Muscle of leg (tissue), 16 donors: ENCODE data around the gene BCR. TPM values are rescaled to one million over a fixed set of nuclear protein-coding genes. Genes with fewer than 3 reads are reported as not detected.
"Not testable (repeated sequence)": the region's sequence is repeated elsewhere in the genome, so short reads cannot be mapped to it uniquely, and the experiment has no call there.

Experiments
- DNase-seq: peaks from one replicate; pipeline ENCODE4 v3.0.0; 2013
- H3K27ac ChIP-seq: one replicate; pipeline ENCODE4 v1.5.1; 2013; ENCODE audit warnings: mild to moderate bottlenecking, low read length, control low read depth
- H3K27me3 ChIP-seq: one replicate; pipeline ENCODE4 v1.6.1; 2013; ENCODE audit warnings: low read length; ENCODE audit not compliant: control insufficient read depth, insufficient read depth
- H3K36me3 ChIP-seq: one replicate; pipeline ENCODE4 v1.6.1; 2013; ENCODE audit warnings: low read length; ENCODE audit not compliant: control insufficient read depth, insufficient read depth
- H3K4me1 ChIP-seq: one replicate; pipeline ENCODE4 v1.6.1; 2013; ENCODE audit warnings: low read length; ENCODE audit not compliant: control insufficient read depth, insufficient read depth
- H3K4me3 ChIP-seq: one replicate; pipeline ENCODE4 v1.5.1; 2013; ENCODE audit warnings: low read length, control low read depth
- H3K9me3 ChIP-seq: replicated peaks from 2 replicates; pipeline ENCODE4 v1.6.1; 2013; ENCODE audit warnings: low read depth, low read length; ENCODE audit not compliant: control insufficient read depth
- WGBS: methylation state at CpG from one replicate; pipeline ENCODE4 v1.1.5; 2013; ENCODE audit warnings: missing lambda C conversion rate; ENCODE audit not compliant: insufficient coverage; 5-methylcytosine and 5-hydroxymethylcytosine counted together
- long read RNA-seq, 11 donors: transcript quantifications; one replicate each; lab custom pipeline, GENCODE V29; 2026
- polyA plus RNA-seq, 8 donors: library from polyadenylated mRNA; unstranded; fragments of 120-200 nt; gene quantifications; one replicate each; pipeline versions ENCODE4 v1.2.1 to v1.2.3, GENCODE V29; 2013; ENCODE audit warnings: inconsistent platforms in 1 of 8, low replicate concordance in 1 of 8; ENCODE audit not compliant: insufficient read length in 8 of 8, insufficient read depth in 1 of 8
- total RNA-seq: library from RNA; stranded (reverse); fragments of 120-200 nt; gene quantifications from one replicate; pipeline ENCODE4 v1.2.4, GENCODE V29; 2013

Gene BCR
- total RNA-seq (12.7 TPM), polyA plus RNA-seq (10 to 100 TPM; 14.6 to 27.0 (median 18.9) TPM)
- long read RNA-seq, donor 1: 0 reads
- long read RNA-seq, donor 2: 0 reads
- long read RNA-seq, donor 3: 0 reads
- long read RNA-seq, donor 4: 0 reads
- long read RNA-seq, donor 5, full-length matches to known transcripts: 1 of 1 reads
- long read RNA-seq, donor 5, partial matches to known transcripts: 0 of 1 reads
- long read RNA-seq, donor 5, other reads (novel, unspliced or antisense): 0 of 1 reads
- long read RNA-seq, donor 6: 0 reads
- long read RNA-seq, donor 7: 0 reads
- long read RNA-seq, donor 8: 0 reads
- long read RNA-seq, donor 9: 0 reads
- long read RNA-seq, donor 10, full-length matches to known transcripts: 1 of 1 reads
- long read RNA-seq, donor 10, partial matches to known transcripts: 0 of 1 reads
- long read RNA-seq, donor 10, other reads (novel, unspliced or antisense): 0 of 1 reads
- long read RNA-seq, donor 11: 0 reads

DNA sequence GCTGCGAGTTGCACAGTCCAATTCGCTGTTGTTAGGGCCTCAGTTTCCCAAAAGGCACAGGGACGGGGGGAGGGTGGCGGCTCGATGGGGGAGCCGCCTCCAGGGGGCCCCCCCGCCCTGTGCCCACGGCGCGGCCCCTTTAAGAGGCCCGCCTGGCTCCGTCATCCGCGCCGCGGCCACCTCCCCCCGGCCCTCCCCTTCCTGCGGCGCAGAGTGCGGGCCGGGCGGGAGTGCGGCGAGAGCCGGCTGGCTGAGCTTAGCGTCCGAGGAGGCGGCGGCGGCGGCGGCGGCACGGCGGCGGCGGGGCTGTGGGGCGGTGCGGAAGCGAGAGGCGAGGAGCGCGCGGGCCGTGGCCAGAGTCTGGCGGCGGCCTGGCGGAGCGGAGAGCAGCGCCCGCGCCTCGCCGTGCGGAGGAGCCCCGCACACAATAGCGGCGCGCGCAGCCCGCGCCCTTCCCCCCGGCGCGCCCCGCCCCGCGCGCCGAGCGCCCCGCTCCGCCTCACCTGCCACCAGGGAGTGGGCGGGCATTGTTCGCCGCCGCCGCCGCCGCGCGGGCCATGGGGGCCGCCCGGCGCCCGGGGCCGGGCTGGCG, at the start of gene BCR:
TSS of gene BCR (plus strand) at position 209 of the 592 bp plus-strand sequence. CDS start 452 bp downstream, outside the sequence.
- Histone ChIP-seq H3K27me3 (peaks cover 55% of the 10 kb centered on the region), H3K4me1 (peaks cover 56% of the 10 kb centered on the region), H3K4me3 (peak within 1 kb of the TSS; percentile 54), H3K27ac (no peak within 1 kb of the TSS), H3K9me3 (peaks cover 19% of the 10 kb centered on the region), H3K36me3 (no peaks in the 10 kb centered on the region)
- DNase-seq: peak; percentile 87
- WGBS: under 1% methylated on average over 82 of the region's 88 CpGs

DNA sequence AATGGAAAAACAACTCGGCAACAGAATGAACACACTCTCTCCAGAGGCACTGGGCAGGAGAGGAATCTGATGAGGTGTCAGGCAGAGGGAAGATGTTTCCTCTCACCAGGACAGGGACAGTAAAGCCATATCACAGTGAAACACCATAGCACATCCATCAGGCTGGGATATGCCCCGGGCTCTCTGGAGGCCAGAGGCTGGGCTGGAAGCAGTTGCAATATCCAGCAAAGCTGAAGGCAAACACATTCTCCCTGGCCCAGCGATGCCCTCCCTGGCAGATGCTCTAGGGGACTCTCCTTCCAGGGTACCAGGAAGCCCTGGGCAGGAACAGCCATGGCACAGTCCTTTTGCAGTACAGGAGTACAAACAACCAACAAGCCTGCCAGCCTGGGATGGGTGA, 49.6 kb upstream of the BCR start:
- Histone ChIP-seq H3K4me3 (no peak overlapping the region), H3K27me3 (no peaks in the 10 kb centered on the region), H3K27ac (no peak overlapping the region), H3K9me3 (no peaks in the 10 kb centered on the region), H3K36me3 (no peaks in the 10 kb centered on the region), H3K4me1 (peaks cover 14% of the 10 kb centered on the region)
- 47% methylated on average over 2 of the region's 3 CpGs for WGBS
- no peak for DNase-seq

DNA sequence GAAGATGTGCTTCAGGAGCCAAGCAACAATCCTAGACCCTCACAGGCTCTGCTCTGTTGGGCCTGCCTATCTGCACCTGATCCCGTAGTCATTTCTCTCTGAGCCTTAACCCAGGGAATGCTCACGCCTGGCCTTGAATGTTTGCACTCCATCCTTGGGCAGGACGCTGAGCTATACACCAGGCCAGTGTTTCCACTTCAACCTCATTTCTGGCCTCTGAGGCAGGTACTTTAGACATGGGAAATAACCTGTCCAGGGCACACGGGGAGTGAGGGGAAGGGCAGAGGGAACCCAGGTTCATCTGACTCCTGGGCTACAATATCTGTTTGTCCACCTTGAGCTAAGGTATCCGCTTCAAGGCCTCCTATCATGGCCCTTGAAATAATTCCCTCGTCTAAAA, 48.4 kb upstream of the BCR start:
- H3K36me3 ChIP-seq: no peaks in the 10 kb centered on the region
- 65% methylated on average over 5 of the region's 6 CpGs for WGBS
- no peak for DNase-seq
- H3K27ac ChIP-seq: no peak overlapping the region
- H3K4me3 ChIP-seq: no peak overlapping the region
- no peaks in the 10 kb centered on the region for H3K9me3 ChIP-seq
- peaks cover 14% of the 10 kb centered on the region for H3K4me1 ChIP-seq
- H3K27me3 ChIP-seq: no peaks in the 10 kb centered on the region

DNA sequence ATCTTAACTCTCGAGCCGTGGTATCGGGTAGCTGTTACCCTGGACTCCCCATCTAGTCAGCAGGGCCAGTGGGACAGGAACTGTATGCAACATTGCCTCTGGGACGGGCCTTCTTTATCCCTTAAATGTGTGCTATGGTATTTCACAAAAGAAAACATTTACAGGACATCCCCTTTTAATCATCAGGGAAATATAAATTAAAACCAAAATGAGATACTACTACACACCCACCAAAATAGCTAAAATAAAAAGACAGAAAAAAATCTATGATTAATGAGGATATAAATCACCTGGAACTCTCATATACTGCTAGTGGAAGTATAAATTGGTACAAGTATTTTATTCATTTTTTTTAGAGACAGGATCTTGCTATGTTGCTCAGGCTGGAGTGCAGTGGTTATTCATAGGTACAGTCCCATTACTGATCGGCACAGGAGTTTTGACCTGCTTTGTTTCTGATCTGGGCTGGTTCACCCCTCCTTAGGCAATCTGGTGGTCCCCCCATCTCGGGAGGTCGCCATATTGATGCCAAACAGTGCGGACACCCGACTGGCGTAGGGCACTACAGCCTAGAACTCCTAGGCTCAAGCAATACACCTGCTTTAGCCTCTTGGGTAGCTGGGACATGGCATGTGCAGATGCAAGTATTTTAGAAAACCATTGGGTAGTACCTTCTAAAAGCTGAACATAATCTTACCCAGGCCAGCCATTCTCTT, 47.8 kb upstream of the BCR start:
- no peaks in the 10 kb centered on the region for H3K9me3 ChIP-seq
- no peaks in the 10 kb centered on the region for H3K27me3 ChIP-seq
- peaks cover 14% of the 10 kb centered on the region for H3K4me1 ChIP-seq
- H3K27ac ChIP-seq: no peak overlapping the region
- H3K4me3 ChIP-seq: no peak overlapping the region
- H3K36me3 ChIP-seq: no peaks in the 10 kb centered on the region
- no peak for DNase-seq
- 85% methylated on average over 9 of the region's 10 CpGs for WGBS

DNA sequence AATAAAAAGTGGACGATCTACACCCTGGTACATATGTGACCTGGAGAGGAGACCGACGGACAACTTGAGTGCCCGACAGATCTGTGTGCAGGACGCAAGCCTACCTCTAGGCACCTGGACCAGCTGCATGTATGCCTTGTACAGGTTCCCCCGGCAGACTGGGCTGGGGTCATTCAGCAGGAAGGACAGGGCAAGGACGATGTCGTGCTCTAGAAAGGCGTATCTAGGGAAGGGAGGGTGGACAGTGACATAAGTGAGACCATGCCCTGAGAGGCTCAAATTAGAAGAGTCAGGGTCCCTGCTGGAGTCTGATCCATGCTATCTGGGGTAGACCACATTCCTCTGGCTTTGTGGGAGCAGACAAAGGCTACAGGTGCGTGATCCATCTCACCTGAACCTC, 46.4 kb upstream of the BCR start:
- Histone ChIP-seq H3K36me3 (no peaks in the 10 kb centered on the region), H3K4me3 (no peak overlapping the region), H3K27ac (no peak overlapping the region), H3K9me3 (no peaks in the 10 kb centered on the region), H3K4me1 (peaks cover 1% of the 10 kb centered on the region), H3K27me3 (no peaks in the 10 kb centered on the region)
- DNase-seq: no peak
- 97% methylated on average over 9 of the region's 10 CpGs for WGBS

DNA sequence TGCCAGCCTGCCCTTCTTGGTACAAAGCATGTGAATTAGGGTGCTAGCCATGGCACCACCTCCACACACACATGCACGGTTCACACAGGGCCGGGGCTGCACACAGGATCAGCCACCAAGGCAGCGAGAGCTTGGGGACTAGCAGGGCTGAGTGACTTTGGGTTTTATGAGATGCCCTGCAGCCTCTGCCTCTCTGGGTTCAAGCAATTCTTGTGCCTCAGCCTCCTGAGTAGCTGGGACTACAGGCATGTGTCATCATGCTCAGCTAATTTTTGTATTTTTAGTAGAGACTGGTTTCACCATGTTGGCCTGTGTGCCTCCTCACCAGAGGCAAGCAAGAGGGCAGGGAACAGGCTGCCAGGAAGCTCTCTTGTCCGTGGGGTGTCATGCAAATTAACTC, 43.3 kb upstream of the BCR start:
- not testable (repeated sequence) for H3K4me1 ChIP-seq, H3K27ac ChIP-seq, H3K9me3 ChIP-seq, H3K4me3 ChIP-seq, DNase-seq, H3K36me3 ChIP-seq, H3K27me3 ChIP-seq
- no CpG with 5 or more reads among the region's 4 CpGs for WGBS

DNA sequence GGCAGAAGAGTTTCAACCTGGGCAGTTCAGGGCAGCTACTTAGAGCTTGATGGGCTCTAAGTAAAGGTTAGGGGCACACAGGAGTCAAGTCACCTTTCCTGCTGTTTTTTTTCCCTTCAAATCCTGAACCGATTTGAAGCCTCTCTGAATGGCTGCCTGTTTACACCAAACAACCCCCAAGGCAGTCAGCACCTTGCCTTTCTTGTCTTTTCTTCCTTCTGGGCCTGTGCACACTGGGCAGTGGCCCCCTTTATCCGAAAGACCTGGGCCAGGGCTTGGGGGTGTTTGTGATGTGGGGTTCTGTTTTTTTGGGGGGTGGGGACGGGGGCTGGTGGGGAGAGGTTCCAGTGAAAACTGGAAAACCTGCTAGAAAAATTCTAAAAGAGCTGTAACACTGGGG, 42.8 kb upstream of the BCR start:
- Histone ChIP-seq H3K4me3 (no peak overlapping the region), H3K9me3 (no peaks in the 10 kb centered on the region), H3K4me1 (peaks cover 10% of the 10 kb centered on the region), H3K27me3 (no peaks in the 10 kb centered on the region), H3K27ac (no peak overlapping the region), H3K36me3 (no peaks in the 10 kb centered on the region)
- DNase-seq: no peak
- 0% methylated on average over 1 of the region's 3 CpGs for WGBS

DNA sequence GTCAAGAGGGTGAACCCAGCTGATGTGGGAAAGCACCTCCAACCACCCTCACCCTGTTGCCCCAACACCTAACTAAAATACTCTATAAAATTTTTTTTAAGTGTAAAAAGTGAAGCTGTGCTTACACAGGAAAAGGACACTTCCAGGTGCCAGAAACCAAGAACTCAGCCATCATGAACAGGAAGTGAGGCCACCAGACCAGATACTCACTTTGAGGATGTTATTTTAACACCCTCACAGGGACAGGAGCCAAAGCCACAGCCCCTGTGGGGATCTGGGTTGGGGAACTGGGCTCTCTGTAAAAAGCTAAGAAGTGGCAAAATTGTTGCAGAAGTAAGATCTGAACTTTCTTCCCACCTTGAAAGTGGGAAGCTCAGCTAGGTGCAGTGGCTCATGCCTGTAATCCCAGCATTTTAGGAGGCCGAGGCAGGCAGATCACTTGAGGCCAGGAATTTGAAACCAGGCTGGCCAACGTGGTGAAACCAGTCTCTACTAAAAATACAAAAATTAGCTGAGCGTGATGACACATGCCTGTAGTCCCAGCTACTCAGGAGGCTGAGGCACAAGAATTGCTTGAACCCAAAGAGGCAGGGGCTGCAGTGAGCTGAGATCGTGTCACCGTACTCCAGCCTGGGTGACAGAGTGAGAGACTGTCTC, 42.3 kb upstream of the BCR start:
- Histone ChIP-seq H3K9me3 (no peaks in the 10 kb centered on the region), H3K36me3 (no peaks in the 10 kb centered on the region), H3K4me1 (peaks cover 10% of the 10 kb centered on the region), H3K27me3 (no peaks in the 10 kb centered on the region), H3K27ac (no peak overlapping the region), H3K4me3 (no peak overlapping the region)
- peak; percentile 42 for DNase-seq
- WGBS: 42% methylated on average over 2 of the region's 5 CpGs

DNA sequence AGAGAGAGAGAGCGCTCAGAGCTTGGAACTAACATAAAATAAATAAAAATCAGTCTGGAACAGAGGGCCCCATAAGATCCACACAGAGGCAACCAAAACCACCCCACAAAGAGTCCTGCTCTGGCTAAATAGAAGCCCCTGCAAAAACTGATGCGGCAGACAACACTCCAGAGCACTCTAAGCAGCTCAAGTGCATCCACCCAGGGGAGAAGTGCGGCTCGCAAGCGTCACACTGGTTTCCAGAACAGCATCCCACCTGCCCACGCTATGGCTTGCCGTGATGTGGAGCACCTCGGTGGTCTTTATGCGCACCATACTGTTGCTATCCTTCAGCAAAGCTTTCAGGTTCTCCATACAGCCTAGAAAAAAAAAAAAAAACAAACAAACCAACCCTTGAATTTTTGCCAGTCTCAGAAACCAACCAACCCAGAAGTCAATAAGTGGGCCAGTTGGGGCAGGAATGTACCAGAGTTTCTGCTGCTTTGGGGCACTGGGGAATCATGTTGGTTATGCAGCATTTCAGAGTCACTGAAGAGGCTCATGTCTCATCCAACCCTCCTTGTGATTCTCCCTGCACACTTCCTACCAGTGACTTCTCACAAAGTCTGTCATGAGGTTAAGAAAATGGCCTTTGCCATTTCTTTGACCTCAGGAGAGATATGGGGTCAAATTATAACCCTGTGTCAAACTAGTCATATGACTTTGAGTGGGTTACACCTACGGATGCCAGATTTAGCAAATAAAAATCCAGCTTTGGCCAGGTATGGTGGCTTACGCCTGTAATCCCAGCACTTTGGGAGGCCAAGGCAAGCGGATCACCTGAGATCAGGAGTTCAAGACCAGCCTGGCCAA, 41.5 kb upstream of the BCR start:
- H3K36me3 ChIP-seq: no peaks in the 10 kb centered on the region
- no peak overlapping the region for H3K4me3 ChIP-seq
- H3K4me1 ChIP-seq: peaks cover 10% of the 10 kb centered on the region
- H3K27ac ChIP-seq: no peak overlapping the region
- DNase-seq: no peak
- 95% methylated on average over 9 of the region's 12 CpGs for WGBS
- H3K27me3 ChIP-seq: no peaks in the 10 kb centered on the region
- H3K9me3 ChIP-seq: no peaks in the 10 kb centered on the region
